DMS53 (cell line): ENCODE measurements around the gene FAIM2.
"Not testable (repeated sequence)": the region's sequence is repeated elsewhere in the genome, so short reads cannot be mapped to it uniquely, and the experiment has no call there.

Source experiments
- DNase-seq: peaks from one replicate; lab custom pipeline; 2025; lab: John Stamatoyannopoulos, UW

Gene FAIM2

GRCh38 chr12:49863946-49864797 is 39.5 kb downstream of the FAIM2 start:
- DNase-seq: no peak

GRCh38 chr12:49860921-49861320 is 42.8 kb downstream of the FAIM2 start:
- DNase-seq: not testable (repeated sequence)

GRCh38 chr12:49855890-49856289 is 47.8 kb downstream of the FAIM2 start:
- not testable (repeated sequence) for DNase-seq

- DNase-seq: no peak
These were observed 48.7 kb downstream of the FAIM2 start for GRCh38 chr12:49854976-49855375.

- no peak for DNase-seq
These were observed 50.0 kb downstream of the FAIM2 start for GRCh38 chr12:49853671-49854070.

DNA sequence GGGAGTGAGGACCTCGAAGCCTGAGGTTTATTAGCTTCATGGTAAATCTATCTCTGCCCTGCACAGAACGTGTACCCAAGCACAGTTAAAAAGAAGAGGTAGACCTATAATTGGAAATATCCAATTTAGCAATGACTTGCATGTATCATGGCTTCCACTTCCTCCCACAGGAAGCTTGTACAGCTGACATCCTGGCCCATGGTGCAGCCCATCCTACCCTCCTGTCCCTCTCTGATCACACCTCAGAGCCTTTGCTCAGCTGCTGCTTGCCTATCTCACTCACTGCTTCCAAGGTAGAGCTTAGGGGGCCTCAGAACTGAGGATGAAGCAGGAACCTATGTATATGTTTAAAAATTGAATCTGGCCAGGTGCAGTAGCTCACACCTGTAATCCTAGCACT is 56.5 kb downstream of the FAIM2 start:
- DNase-seq: no peak

- DNase-seq: no peak
These were observed 57.7 kb downstream of the FAIM2 start for GRCh38 chr12:49846032-49846431.

DNA sequence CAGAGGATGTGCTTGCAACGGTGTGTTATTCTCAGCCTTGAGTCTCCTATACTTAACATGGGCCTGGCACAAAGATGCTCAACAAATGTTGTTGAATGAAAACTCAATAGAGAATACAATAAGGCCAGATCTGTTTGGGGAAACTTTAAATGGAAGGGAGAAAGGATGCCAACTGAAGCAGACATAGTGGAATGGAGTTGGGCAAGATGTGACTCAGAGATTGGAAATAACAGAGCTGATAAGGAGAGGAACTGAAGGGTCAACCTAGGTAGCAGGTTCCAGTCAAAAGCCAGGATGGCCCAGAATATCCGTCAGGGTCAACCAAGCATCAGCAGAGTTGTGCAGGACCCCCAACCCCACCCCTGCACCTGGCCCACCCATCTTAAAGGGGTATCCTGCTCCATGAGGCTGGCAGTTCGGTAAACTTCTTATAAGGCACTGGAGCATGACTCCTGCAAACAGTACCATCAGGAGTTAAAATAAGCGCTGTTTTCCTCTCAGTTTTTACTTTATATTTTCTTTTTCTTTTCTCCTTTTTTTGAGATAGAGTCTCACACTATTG is 59.7 kb downstream of the FAIM2 start:
- no peak for DNase-seq

- DNase-seq: no peak
These were observed 60.3 kb downstream of the FAIM2 start for GRCh38 chr12:49843411-49843810.

- DNase-seq: peak; percentile 97
These were observed 61.0 kb downstream of the FAIM2 start, which contains the start of gene BCDIN3D for GRCh38 chr12:49842519-49843352. BCDIN3D (minus strand) TSS chr12:49843106; CDS start chr12:49843087, 19 bp downstream.

GRCh38 chr12:49838973-49839633 is 64.6 kb downstream of the FAIM2 start:
- DNase-seq: peak; percentile 80

DNA sequence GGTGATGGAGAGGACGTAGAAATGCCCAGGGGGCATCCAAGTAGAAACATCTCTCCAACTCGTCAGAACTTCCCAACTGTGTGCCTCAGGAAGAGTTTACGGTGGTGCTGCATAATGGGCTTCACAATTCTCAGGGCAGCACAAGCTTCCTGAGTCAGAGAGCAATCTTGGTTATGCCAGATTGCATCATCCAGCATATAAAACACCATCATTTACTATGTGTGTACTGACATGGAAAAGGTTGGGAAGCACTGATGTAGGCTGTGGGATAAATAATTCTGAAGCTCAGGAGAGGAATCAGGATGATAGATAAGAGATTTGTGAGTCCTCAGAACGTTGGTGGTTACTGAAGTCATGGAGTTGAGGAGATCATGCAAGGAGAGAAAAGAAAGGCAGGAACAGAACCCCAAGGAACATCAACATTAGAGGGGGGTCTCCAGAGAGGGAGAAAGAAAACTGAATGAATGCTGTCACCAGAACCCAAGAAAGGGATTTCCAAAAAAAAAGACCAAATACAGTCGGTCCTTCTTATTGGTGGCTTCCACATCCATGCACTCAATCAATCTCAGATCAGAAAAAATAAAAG is 70.8 kb downstream of the FAIM2 start:
- DNase-seq: no peak

DNA sequence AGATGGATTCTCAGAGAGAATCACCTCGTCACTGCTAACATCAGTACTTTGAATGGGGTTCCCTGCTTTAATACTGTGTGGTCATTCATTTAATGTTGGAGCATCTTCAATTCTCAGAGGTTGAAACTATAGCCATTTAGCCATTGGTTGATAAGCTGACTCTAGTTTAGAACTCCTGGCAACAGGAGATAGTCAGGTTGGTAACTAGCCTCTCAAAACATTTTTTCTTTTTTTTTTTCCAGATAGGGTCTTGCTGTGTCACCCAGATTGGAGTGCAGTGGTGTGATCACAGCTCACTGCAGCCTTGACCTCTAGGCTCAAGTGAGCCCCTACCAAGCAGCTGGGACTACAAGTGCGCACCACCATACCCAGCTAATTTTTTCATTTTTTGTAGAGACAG is 72.0 kb downstream of the FAIM2 start:
- DNase-seq: no peak

DNA sequence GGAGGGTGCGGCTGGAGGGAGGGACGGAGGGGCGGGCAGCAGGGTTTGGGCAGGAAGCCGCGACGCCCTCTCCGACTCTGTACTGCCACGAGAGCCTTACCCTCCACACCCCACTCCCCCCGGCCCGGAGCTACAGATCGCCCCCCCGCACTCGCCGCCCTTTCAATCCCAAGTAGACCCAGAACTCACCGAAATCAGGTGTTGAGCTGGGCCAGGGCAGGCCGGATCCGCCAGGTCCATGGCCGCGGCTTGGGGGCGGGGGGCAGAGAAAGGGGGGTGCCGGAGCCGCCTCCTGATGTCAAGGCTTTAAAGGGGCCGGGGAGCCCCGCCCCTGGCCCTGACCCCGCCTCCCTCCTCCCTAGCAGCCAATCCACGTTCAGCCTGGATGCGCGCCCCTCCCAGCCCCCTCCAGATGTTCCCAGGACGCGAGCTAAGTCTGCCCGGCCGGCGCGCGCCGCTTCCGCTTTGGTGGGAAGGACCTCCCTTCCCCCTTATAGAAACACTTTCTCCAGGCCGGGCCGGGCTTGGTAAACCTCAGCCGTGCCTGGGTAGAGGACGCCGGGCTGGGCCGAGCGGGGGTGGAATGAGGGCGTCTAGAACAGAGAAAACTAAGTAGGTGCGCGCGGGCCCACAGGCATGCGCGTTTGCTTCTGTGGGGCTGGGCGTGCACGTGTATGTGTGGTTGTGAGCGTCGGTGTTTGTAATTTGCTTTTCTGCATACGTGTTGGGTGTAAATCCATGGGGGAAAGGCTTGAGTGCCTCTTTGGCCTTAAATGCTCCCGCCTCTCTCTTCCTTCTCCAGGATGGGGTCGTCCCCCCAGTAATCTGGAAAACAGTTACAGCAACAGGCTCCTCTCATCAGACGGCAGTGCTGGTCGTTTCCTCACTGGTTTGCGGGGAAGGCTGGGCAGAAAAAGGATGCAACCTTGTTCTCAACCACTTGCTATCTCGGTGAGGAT is 75.3 kb downstream of the FAIM2 start, which contains the start of gene NCKAP5L:
NCKAP5L (minus strand) TSS at position 281 of the 959 bp plus-strand sequence. CDS start 24,369 bp downstream, outside the sequence.
- peak; percentile 97 for DNase-seq

DNA sequence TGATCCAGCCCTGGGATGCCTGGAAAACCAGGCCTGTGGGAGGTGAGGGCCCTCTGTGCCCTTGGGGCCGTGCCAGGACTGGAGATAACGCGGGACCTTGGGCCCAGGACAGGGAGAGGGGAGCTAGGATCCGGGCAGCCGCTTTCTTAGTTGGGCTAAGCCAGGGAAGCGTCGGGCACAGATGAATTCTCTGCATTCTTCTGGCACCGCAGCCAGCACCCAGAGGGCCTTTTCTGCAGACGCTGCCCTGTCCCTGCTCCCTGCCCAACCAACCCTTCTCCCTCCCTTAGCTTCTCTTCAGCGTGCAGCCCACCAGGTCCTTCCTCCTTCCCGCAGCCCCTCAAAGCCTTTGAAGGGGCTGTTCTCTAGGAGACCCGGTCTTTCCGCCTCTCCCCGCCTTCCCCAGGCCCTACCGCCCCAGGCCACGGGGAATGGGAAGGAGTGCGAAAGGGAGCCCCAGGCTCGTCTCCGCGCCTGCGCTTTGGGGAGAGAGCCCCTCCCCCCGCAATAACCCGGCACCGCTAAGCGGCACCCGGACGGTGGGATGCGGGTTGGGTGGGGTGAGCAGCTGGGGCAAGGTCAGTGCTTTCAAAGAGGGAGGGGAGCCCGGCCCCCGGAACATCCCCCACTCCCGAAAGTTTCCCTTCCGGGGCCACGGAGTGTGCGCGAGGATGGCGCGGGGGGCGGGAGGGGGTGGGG is 76.2 kb downstream of the FAIM2 start:
- DNase-seq: peak; percentile 71

- DNase-seq: no peak
These were observed 76.7 kb downstream of the FAIM2 start for GRCh38 chr12:49827051-49827400.

- DNase-seq: no peak
These were observed 77.7 kb downstream of the FAIM2 start for GRCh38 chr12:49825971-49826421.

DNA sequence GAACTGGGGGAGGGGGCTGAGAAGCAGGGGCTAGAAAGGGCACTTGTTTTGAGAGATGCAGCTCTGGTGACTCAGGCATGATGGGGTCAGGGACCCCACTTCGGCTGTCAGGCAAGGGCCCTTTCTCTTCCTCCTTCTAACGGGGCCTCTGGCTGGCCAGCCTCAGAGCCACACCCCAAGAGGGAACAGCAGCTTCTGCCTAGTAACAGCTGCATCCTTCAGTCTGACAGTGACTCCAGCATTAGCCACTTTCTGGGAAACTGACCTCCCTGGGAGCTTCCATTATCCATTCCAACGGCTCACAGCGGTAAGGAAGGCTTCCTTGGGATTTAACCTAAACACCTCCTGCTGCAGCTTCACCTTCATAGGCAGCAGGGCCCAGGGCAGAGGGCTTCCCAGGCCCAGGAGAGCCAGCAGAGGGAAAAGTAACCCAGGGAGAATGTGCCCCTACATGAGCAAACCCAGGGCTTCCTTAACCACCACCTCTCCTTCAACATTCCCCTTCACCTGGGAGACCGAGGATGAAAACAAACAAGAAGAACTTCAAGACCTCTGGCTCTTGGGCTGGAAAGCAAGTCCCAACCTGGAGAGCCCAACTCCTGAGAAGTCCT is 78.2 kb downstream of the FAIM2 start:
- DNase-seq: no peak

- DNase-seq: no peak
These were observed 78.8 kb downstream of the FAIM2 start for GRCh38 chr12:49824895-49825294.
